ENCODE measurements around the gene GAS6.
"Not testable (repeated sequence)": the region's sequence is repeated elsewhere in the genome, so short reads cannot be mapped to it uniquely, and the experiment has no call there.

DNA sequence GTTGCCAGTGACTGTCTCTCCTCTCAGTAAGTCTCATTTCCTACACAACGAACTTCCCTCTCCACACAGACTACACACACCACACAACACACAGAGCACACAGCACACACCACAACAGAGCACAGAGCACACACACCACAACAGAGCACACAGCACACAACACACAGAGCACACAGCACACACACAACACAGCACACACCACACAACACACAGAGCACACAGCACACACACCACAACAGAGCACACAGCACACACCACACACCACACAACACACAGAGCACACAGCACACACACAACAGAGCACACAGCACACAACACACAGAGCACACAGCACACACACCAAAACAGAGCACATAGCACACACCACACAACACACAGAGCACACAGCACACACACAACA is 68.5 kb downstream of the GAS6 start:
- TF ChIP-seq BCL11A (tag by site-specific recombination; IDR thresholded peaks at IDR 0.05; ENCODE audit: low read depth); ZNF10 (tag by site-specific recombination; IDR thresholded peaks at IDR 0.05); ZNF121 (tag by site-specific recombination; IDR thresholded peaks at IDR 0.05); SP2 (tag by site-specific recombination; IDR thresholded peaks at IDR 0.05): not testable (repeated sequence)
- TF ChIP-seq, protein P1, sequence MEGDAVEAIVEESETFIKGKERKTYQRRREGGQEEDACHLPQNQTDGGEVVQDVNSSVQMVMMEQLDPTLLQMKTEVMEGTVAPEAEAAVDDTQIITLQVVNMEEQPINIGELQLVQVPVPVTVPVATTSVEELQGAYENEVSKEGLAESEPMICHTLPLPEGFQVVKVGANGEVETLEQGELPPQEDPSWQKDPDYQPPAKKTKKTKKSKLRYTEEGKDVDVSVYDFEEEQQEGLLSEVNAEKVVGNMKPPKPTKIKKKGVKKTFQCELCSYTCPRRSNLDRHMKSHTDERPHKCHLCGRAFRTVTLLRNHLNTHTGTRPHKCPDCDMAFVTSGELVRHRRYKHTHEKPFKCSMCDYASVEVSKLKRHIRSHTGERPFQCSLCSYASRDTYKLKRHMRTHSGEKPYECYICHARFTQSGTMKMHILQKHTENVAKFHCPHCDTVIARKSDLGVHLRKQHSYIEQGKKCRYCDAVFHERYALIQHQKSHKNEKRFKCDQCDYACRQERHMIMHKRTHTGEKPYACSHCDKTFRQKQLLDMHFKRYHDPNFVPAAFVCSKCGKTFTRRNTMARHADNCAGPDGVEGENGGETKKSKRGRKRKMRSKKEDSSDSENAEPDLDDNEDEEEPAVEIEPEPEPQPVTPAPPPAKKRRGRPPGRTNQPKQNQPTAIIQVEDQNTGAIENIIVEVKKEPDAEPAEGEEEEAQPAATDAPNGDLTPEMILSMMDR (tag by site-specific recombination; IDR thresholded peaks at IDR 0.05) = not testable (repeated sequence)

Data from HEK293 (cell line).